ENCODE data around the gene MAML2.

MAML2 gene

DNA sequence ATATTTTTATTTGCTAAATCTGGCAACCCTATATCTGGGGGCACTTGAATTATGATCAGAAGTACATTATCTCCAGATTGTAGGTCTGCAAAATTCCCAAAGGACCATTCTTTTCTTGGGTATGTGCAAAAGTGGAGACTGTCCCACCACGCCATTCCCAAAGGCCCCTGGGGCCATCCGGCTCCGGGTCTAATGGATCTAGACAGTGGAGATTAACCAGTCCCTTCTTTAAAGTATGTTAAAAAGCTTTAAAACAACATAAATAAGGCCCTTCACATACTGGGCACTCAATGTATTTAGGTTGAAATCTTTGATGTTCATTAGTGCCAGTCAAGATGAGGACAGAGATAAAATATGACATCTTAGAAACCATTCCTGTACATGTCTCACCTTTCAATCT, 124.1 kb downstream of the MAML2 start:
- DNase-seq (ENCODE audit: low read depth), result no peak
- TF ChIP-seq, protein P1, sequence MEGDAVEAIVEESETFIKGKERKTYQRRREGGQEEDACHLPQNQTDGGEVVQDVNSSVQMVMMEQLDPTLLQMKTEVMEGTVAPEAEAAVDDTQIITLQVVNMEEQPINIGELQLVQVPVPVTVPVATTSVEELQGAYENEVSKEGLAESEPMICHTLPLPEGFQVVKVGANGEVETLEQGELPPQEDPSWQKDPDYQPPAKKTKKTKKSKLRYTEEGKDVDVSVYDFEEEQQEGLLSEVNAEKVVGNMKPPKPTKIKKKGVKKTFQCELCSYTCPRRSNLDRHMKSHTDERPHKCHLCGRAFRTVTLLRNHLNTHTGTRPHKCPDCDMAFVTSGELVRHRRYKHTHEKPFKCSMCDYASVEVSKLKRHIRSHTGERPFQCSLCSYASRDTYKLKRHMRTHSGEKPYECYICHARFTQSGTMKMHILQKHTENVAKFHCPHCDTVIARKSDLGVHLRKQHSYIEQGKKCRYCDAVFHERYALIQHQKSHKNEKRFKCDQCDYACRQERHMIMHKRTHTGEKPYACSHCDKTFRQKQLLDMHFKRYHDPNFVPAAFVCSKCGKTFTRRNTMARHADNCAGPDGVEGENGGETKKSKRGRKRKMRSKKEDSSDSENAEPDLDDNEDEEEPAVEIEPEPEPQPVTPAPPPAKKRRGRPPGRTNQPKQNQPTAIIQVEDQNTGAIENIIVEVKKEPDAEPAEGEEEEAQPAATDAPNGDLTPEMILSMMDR (IDR thresholded peaks at IDR 0.05; ENCODE audit: low read depth, low read length, missing control alignments), result no peak
- H3K4me3 ChIP-seq (ENCODE audit: low read depth, low read length), result no peak overlapping the region

GRCh38 chr11:96218006-96218405, 125.0 kb downstream of the MAML2 start:
- no peak overlapping the region for H3K4me3 ChIP-seq (ENCODE audit: low read depth, low read length)
- no peak for DNase-seq (ENCODE audit: low read depth)
- TF ChIP-seq, protein P1 (IDR thresholded peaks at IDR 0.05; ENCODE audit: low read depth, low read length, missing control alignments), result no peak

DNA sequence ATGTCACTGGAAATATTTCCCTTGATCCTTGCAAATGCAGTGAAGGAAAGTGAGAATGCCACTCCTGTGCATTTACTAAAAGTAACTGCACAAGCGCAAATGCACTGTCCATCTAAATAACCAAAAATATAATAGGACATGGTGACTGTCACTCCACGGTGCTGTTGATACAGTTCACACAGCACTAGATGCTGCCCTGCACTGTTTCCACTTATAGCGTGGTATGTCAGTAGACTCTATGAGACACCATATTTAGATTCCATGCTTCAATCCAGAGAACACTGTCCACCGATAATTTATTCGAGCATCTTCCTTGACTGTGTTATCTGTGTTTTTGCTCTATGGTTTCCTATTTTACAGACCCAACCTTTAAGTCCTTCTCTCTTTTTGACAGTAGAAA, 125.8 kb downstream of the MAML2 start:
- no peak overlapping the region for H3K4me3 ChIP-seq (ENCODE audit: low read depth, low read length)
- TF ChIP-seq, protein P1 (IDR thresholded peaks at IDR 0.05; ENCODE audit: low read depth, low read length, missing control alignments), result no peak
- DNase-seq (ENCODE audit: low read depth), result no peak

DNA sequence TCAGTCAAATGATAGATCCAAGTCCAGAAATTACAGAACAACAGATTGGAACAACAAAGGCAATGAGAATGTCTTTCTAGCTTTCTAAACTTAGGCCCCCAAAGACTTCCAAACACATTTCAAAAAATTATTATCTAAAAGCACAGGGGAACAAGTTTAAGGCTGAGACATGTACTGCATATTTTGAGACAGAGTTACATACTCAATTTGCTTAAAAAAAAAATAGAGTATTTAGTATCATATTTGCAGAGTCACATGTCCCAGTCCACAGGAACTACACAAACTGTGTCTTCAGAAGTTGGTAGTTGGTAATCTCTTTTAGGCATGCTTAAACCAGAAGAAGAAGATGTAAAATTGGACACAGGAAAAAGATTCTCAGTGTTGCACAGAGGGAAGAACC, 127.2 kb downstream of the MAML2 start:
- no peak for DNase-seq (ENCODE audit: low read depth)
- no peak overlapping the region for H3K4me3 ChIP-seq (ENCODE audit: low read depth, low read length)
- TF ChIP-seq, protein P1 (IDR thresholded peaks at IDR 0.05; ENCODE audit: low read depth, low read length, missing control alignments), result no peak

GRCh38 chr11:96215110-96215782, 127.7 kb downstream of the MAML2 start:
- TF ChIP-seq, protein P1 (IDR thresholded peaks at IDR 0.05; ENCODE audit: low read depth, low read length, missing control alignments), result no peak
- no peak overlapping the region; the same call in 1 of the 2 replicates for H3K4me3 ChIP-seq (ENCODE audit: low read depth, low read length)
- DNase-seq (ENCODE audit: low read depth), result no peak

DNA sequence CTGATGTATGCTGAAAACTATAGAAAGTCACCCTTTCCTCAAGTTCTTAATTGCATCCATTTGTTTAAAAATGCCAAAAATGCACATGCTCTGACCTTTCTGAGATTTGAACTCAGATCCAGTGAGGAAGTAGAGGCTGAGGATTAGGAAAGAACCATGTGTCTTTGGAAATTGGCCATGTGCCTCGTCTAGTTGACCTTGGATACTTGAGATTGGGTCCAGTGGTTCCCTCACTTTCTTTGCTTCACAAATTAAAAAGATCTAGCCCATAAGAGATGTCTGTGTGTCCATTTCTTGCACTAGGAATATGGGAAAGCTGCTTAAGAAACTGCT, 128.3 kb downstream of the MAML2 start:
- TF ChIP-seq, protein P1 (IDR thresholded peaks at IDR 0.05; ENCODE audit: low read depth, low read length, missing control alignments), result no peak
- DNase-seq (ENCODE audit: low read depth), result no peak
- no peak overlapping the region for H3K4me3 ChIP-seq (ENCODE audit: low read depth, low read length)

GRCh38 chr11:96213500-96213899, 129.5 kb downstream of the MAML2 start:
- TF ChIP-seq, protein P1 (IDR thresholded peaks at IDR 0.05; ENCODE audit: low read depth, low read length, missing control alignments), result no peak
- H3K4me3 ChIP-seq (ENCODE audit: low read depth, low read length), result no peak overlapping the region
- no peak for DNase-seq (ENCODE audit: low read depth)

All from GM12864 (cell line).